ENCODE data around the gene DECR2. TPM values are rescaled to one million over a fixed set of nuclear protein-coding genes. Genes with fewer than 3 reads are reported as not detected.

The DECR2 gene
- total and polyA plus RNA-seq, 9 of the 15 experiments (the other 6 are each of a cell fraction or from before 2014, with no cell fraction given): 1.0 to 31.9 (median 10.3) TPM

GRCh38 chr16:371515-372301 is 30.0 kb upstream of the DECR2 start (continued):
- TF ChIP-seq VEZF1 (CRISPR knock-in tag; IDR thresholded peaks at IDR 0.05): 0 out of 2 replicates have a peak, but pooled peaks have one; percentile 20
- TF ChIP-seq NCOA2 (IDR thresholded peaks at IDR 0.05; ENCODE audit: partially characterized antibody in 2 of 2): no peak
- no peak for TF ChIP-seq ZNF277 (CRISPR knock-in tag; IDR thresholded peaks at IDR 0.05; ENCODE audit: borderline replicate concordance)
- TF ChIP-seq POLR2G (IDR thresholded peaks at IDR 0.05; ENCODE audit: low read depth, low read length): peak; percentile 13; the same call in 1 of the 2 replicates
- no peak for TF ChIP-seq MYNN (IDR thresholded peaks at IDR 0.05)
- TF ChIP-seq MYNN (CRISPR knock-in tag; IDR thresholded peaks at IDR 0.05): no peak

All from K562 (cell line).